Activated T-cell treated with anti-CD3 and anti-CD28 coated beads, Interleukin-2, amount 50 U/mL, for 1 hour (primary cell): ENCODE measurements around the gene LRRN3.

Source experiments
- DNase-seq: peaks from one replicate; pipeline ENCODE4 v3.0.0-alpha.2; 2020

Gene LRRN3

GRCh38 chr7:111107579-111107978 lies 16.7 kb downstream of the LRRN3 start:
- no peak for DNase-seq

GRCh38 chr7:111108000-111108399 lies 17.1 kb downstream of the LRRN3 start:
- DNase-seq: no peak

DNA sequence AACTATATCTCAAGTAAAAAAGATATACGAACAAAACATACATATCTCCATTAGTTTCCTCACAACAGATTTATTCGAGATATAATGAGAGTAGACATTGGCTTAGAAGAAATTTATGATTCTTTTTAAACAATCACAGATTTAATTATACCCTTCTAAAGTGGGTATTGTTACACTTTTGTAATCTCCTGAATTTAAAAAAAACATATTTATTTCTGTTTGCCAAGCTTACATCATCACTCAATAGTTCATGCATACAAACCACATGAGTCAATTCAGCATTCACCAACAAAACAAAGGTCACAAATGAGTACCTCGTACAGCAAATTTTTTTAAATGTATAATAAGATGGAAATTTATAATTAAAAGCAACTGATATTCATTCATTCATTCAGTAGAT lies 17.6 kb downstream of the LRRN3 start:
- DNase-seq: no peak

GRCh38 chr7:111112439-111112838 lies 21.5 kb downstream of the LRRN3 start:
- DNase-seq: no peak

- no peak for DNase-seq
Observed at GRCh38 chr7:111113263-111114017, 22.5 kb downstream of the LRRN3 start.

DNA sequence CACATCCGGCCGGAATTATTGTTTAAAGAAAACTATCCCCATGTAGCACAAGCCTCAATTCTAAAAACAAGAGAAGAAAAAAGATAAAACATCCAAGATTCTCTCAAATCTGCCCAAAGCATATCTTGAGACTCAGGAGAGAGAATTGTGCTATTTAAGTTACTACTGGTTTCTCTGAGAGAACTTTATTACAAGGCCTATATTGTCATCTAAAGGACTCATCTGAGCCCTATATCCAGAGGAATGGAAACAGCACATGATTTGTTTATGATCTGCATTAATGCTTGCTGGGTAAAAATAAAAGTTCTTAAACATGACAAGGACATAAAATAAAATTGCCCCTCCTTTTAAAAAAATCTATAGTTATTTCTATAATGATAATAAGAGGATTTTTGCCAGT lies 25.0 kb downstream of the LRRN3 start:
- DNase-seq: no peak

- no peak for DNase-seq
Observed at GRCh38 chr7:111126987-111127386, 36.1 kb downstream of the LRRN3 start.

DNA sequence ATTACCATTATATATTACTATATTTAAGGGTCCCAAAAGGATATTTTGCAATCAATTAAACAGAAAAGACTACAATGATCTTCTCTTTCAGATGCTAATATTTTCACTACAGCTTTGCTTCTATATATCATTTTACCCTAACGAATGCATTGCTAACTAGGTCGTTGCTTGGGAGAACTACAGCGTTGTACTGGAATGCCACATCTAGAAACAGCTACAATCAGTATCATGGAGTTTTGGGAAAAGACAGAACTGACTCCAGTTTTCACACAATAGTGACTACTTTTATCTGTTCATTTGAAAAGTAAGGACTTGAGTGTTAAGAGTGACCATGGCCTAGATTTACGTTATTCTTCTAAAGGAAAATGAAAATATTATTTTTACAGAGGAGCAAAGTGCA lies 38.5 kb downstream of the LRRN3 start:
- DNase-seq: no peak

GRCh38 chr7:111132833-111133232 lies 41.9 kb downstream of the LRRN3 start:
- no peak for DNase-seq

DNA sequence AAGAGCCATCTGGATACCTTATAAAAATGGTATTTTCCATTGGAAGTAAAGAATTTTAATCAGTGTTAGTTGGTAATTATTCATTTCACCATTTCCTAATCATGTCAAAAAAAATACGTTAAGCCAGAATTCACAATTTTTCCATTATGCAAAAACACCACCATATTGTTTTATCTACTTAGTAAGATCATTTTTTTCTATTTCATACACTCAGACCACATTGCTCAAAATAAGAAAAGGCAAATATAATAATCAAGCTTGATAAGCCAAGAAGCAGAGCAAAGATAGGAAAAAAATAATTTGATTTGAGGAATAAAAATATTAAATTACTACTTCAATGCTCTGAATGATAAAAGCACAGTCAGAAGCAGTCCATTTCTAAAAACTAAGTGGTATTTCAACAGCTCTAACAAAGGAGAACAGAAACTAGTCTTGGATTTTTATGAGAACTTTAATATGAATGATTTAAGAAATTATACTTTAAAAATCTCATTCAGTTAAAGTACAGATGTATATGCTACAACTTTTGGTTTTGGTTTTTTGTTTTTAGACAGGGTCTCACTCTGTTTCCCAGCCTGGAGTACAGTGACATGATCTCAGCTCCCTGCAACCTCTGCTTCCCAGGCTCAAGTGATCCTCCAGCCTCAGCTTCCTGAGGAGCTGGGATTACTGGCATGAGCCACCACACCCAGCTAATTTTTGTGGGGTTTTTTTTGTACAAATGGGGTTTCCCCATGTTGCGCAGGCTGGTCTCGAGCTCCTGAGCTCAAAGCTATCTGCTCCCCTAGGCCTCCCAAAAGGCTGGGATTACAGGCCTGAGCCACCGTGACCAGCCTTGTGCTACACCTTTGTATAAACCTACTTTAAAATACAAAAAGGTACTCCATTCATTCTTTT lies 46.6 kb downstream of the LRRN3 start:
- DNase-seq: no peak

- peak; percentile 38 for DNase-seq
Observed at GRCh38 chr7:111138193-111138569, 47.3 kb downstream of the LRRN3 start.

DNA sequence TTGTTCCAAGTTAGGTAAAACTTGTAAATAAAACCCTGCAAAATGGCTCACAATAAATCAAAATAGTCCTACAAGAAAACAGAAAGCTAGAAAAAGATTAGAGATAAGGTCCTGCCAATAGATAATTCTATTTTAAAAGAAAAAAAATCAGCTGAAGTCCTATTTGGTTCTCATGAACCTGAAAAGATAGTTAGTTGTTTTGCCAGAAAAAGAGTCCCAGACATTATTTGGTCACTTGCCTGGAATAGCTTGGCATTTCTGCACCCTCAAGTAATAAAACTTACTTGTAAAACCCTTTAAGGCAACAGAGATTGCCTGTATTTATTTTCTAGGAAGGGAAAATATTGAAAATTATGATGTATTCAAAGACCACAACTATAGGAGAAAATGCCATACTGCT lies 47.7 kb downstream of the LRRN3 start:
- no peak for DNase-seq

- DNase-seq: no peak
Observed at GRCh38 chr7:111140091-111140865, 49.4 kb downstream of the LRRN3 start.

DNA sequence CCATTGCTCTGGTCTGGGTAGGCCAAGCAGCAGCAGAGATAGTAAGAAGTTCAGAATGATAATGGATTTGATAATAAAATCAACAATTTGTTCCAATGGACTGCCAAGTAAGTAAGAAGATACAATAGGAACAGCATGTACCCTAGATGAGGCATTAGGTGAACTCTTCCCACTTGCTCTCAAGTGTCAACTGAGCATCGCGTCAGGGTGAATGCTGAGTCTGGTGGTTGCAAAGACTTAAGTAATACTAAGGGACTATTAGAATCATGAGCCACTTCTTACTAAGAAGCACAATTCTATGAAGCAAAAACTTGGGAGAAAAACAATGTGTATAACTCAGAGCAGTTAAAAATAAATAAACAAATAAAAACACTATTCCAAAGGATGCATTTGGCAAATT lies 54.5 kb downstream of the LRRN3 start:
- no peak for DNase-seq

GRCh38 chr7:111146136-111146535 lies 55.2 kb downstream of the LRRN3 start:
- no peak for DNase-seq

- DNase-seq: no peak
Observed at GRCh38 chr7:111147708-111148533, 57.0 kb downstream of the LRRN3 start.

DNA sequence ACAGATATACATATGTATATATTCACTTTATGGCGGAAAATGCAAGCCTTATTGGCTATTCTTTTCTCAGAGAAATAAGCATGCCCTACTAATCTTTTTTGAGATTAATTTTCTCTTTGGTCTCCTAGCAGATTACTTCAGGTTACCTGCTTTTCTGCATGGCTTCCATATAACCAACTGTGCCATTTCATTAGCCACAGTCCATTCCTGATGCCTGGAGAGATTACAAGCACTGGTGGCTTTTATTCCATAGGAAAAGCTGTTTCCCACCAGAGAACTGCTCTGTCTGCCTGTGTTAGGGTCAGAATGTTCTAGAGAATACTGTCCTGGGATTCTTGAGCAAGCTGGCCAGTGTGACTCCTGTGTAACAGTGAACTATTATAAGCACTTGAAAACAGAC lies 59.8 kb downstream of the LRRN3 start:
- no peak for DNase-seq

DNA sequence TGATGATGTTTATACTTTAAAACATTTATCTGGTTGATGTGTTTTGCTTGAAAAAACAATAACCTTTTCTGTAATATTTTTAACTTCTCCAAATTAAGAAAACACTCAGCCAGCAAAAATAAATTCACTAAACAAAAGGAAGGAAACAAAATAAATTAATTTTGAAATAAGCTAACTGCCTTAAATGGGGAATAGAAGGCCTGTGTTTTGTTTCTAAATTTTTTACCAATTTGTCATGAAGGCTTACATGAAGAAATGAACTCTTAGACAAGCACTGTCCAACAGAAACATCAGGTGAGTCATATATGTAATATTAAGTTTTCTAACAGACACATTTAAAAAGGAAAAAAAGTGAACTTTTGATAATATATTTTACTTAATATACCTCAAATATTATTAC lies 68.5 kb downstream of the LRRN3 start:
- DNase-seq: no peak

DNA sequence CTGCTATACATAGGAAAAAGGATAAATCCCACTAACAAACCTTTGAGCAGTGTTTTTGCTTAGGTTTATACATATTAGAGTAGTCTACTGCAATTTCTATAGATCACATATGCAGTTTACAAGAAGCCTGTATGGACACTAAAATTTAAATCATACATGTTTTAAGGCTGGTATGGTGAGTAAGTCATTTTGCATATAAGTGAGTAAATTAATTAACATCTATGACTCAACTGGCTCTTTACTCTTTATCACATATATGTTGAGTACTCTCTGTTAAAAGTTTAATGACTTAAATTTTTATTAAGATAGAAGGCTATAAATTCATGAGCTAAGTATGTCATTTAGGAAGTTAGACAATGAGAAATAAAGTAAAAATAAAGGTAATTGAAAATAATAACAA lies 69.4 kb downstream of the LRRN3 start:
- no peak for DNase-seq

- DNase-seq: no peak
Observed at GRCh38 chr7:111162692-111163091, 71.8 kb downstream of the LRRN3 start.

DNA sequence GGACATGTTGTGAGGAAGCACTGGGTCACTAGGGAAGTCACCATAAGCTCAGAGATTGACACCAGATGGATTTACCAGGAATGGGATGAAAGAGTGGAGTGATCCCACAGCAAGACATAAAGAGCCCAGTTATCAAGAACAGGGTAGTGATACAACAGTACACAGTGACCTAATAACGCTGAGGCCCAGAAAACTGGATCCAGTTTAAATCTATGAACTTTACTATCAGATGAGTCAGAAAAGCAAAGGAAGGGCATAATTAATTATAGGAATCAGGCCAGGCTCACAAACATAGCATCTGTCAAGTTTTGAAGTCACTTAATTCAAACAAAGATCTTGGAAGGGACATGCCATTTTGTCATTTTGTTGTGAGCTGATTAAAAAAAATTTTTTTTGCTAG lies 73.5 kb downstream of the LRRN3 start:
- DNase-seq: no peak

- DNase-seq: no peak
Observed at GRCh38 chr7:111168182-111168581, 77.3 kb downstream of the LRRN3 start.
